UCSD-AML1 (cell line): ENCODE measurements around the gene SMARCE1.

Experiments used
- DNase-seq: peaks from one replicate; lab custom pipeline; 2025; ENCODE audit not compliant: unreplicated experiment; lab: John Stamatoyannopoulos, UW

Gene SMARCE1

DNA sequence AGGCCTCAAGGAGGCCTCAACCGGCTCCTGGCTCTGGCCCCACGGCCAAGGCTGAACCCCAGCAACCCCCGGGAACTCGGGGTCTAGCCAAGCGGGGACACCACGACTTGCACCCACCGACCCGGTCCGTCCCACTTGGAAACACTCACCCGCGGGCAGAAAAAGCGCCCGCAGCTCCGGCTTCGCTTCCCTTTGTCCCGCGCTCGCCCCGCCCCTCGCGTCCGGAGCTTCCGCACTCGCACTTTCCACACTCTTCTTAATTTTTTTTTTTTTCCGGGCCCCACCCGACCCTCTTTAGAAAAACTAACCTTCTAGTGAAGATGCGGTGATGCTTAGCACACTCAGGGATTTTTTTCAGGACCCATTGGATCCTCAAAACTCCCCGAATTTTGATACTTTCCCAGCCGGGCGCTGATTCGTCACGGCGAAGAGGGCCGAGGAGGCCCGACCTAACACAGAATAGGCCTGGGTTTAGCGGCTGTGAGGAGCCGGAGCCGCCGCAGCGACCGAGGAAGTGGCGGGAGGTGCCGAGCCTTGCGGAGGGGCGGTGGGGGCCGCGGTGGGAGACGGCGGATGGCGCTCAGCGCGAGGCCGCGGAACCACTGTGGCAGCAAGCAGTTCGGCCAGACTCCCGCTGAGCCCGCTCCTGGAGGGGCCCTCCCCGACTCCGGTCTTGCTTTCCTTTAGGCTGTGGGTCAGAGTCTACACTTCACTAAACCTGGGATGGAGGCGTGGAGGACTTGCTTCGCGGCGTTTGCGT, at the start of gene SMARCE1:
SMARCE1 (minus strand) TSS at position 195 of the 760 bp plus-strand sequence. CDS start 2,016 bp downstream, outside the sequence.
- peak; percentile 83 for DNase-seq

DNA sequence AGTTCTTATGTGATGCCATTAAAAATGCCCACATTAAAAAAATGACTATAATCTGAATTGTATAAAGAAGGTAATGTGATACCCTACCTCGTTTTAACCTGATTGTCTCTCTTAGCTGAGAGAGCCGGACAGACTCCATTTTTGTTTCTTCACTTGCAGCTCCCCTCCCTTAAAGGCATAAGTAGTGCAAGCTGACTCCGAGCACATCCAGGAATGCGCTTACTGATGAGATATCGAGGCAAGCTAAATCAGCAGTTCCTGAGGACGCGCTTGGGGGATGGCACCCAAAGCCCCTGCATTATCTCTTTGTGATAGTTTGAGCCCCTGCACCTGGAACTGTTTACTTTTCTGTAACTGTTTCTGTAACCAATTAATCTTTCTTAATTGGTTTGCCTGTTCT, 49.7 kb upstream of the SMARCE1 start:
- DNase-seq: no peak

DNA sequence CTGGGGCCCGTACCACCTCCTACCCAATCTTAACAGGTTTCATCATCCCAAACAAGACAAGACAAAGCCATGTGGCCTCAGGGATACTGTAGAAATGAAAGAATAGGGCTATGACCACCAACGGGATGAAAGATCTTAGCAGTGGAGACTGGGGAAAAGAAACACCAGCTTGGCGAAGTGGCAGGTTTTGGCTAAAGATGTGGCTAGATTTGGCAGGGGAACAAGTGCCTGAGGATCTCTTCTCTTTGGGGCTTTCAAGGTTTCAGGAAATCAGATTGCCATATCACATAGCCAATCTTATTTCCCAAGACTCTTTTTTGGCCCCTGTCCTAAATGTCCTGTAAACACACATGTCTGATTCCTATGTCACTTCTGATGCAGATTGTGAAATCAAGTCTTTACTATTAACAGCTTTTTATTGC, 49.0 kb upstream of the SMARCE1 start:
- no peak for DNase-seq

DNA sequence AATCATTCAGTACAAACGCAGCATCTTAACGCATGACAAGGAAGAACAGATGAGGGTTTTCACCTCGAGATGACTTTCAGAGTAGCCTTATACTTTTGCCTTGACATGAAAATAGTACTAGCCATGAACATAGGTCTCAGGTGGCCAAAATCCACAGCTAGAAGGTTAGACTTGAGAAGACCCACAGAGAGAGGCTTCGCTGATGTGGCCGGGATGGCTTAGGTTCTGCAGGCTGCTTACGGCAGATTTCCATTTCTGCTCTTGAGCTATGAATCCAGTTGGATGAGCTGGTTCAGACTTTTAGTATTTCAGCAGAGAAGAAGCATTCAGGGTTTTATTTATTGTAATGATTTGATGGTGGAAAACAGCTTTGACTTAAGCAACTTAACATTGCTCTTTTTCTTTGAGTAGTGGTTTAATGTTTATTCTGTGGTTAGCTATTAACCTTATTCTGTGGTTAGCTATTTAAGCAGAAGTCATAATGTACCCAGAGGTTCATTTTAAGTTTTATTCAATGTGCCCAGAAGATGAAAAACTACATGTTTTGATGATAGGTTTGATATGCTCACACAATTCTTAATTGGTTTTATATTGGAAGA, 48.4 kb upstream of the SMARCE1 start:
- no peak for DNase-seq

DNA sequence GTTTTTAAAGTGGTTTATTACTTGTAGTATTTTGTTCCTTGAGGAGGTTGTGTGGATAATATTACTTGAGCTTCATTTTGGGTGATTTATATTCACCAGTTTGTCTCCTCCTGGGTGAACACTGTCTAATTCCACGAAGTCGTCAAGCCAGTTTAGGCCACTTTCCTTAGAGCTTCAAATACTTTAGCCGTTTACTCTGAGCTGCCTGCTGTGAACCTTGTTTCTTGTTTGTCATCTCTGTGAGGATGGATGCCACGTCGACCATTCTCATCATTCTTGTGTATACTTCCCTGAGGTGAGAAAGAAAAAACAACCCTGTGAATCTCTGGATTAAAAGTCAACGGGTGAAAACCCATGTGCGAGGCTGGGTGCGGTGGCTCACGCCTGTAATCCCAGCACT, 47.0 kb upstream of the SMARCE1 start:
- DNase-seq: no peak

DNA sequence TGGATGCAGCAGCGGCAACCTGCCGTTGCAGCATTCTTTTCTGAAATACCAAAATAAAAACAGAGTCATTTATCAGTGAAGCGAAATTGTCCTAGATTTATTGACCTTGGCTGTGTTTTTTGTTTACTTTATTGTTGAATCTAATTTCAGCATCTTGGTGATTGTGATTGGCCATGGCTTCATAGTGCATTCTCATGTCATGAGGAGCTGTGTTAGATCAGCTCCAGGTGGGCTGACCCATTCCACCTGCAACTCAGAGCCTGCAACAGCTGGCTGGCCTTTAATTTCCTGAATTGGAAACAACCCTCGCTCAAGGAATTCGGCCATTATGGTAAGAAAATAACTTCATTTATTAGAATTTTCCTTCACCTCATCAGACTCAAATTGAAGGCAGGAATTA, 39.5 kb upstream of the SMARCE1 start:
- no peak for DNase-seq

DNA sequence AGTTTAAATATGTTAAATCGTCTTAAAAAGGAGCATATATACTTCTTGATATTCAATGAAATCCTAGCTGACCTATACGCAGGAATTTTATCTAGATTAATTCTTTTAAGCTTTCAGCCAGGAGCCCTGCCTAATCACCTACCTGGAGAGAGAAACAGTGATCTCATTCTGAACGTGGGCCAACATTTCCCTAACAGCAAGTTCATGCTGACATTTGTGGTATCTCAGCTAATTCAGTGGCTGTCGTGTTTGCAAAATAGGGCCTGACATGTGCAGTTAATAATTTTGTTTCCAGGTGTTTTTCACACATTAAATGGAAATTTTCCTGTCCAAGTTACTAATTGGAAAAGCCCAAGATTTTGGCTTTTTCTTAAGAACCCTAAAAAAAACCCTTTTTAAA, 38.6 kb upstream of the SMARCE1 start:
- no peak for DNase-seq

DNA sequence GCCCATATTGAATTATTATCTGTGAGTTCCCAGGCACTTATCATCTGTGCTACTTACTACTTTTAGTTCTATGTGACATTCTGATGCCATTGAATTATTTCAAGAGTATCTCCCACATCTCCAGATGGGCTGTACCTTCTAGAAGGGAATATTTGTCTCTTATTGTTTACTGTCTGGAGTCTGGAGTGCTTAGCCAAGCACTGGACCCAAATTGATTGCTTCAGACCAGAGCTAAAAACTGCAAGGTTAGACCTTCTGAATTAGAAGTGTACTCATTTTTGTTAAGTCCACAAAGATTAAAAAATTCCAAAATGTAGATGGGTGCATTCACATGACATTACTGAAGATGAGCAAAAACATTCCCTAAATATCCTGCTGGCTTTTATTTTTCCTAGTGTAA, 33.4 kb upstream of the SMARCE1 start:
- DNase-seq: no peak

DNA sequence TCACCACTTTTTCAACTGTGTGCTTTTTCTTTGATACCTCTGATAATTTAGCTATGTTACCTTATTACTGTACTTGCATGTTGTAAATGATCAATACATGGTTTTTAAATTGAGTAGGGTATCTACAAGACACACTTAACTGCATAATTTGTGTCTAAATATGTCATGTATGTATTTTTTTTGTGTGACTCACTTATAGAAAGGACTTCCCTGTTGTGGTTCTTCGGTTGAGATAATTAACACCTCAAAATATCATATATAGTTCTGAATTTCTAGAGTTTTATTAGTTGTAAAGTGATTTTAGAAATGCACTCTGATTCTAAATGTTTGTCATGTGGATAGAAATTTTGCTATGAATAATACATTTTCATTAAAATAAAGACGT, 31.9 kb upstream of the SMARCE1 start:
- DNase-seq: no peak

DNA sequence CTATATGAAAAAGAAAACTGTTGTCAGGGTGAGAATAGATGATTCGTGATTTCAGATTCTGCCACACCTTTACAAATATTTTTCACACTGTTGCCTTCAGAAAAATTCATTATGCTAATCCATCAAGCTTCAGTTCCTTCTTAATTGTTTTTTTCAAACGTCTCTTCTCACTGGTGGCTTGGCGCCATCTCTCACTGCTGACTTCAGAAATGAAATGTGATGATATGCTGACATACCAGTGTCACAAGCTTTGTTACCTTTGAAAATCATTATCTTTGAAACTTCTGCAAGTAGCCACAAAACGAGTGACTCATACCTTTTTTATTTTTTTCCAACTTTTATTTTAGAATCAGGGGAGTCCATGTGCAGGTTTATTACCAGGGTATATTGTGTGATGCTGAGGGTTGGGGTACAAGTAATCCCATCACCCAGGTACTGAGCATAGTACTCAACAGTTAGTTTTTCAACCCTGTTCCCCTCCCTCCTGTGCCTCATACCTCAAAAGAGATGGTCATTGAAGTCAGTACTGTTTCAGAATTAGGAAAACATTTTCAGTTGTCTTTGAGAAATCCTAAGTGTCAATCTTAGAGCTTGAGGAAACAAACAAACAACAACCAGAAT, 31.4 kb upstream of the SMARCE1 start:
- DNase-seq: no peak

DNA sequence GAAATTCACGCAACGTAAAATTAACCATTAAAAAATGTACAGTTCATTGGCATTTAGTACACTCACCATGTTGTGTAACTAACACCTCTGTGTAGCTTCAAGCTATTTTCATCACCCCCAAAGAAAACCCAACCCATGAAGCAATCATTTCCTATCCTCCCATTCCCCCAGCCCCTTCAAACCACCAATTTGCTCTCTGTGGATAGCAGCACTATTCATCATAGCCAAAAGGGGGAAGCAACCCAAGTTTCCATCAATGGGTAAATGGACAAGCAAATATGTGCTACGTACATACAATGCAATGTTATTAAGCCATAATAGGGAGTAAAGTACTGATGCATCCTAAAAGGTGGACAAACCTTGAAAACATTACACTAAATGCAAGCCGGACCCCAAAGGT, 28.3 kb upstream of the SMARCE1 start:
- no peak for DNase-seq

DNA sequence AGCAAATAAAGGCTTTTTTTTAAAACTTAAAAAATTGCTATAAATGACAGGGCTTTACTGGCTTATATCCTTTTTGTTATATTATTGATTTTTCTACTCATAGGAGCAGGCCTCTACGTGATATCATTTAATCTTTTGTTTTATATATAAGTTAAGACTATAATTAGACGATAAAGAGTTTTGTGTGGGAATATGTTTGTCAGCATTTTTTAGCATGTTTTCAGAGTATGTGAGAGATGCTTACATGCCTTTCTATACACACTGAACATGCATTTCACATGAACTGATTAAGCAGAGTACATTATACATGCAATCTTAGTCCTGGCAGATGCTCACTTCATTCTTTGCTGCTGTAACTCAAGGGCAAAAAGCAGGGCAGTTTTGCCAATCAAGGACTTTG, 25.0 kb upstream of the SMARCE1 start:
- DNase-seq: no peak

DNA sequence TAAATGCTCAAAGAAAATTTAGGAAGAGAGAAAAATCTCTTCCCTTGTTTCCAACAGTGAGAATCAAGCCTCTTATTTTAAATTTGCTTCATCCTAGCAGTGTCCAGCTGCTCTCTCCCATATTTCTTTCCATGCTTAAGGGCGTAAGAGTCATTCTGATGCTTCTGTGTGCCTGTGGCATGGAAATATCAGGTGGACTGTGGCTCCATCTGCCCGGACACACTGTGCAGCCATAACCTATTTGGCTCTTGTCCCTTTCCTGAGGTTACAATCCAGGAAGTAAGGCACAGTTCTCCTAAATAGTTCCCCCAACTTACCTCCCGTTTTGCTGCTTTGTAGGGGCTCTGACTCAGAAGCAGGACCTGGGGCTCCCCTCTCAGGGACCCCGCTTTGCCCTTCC, 23.7 kb upstream of the SMARCE1 start:
- no peak for DNase-seq

DNA sequence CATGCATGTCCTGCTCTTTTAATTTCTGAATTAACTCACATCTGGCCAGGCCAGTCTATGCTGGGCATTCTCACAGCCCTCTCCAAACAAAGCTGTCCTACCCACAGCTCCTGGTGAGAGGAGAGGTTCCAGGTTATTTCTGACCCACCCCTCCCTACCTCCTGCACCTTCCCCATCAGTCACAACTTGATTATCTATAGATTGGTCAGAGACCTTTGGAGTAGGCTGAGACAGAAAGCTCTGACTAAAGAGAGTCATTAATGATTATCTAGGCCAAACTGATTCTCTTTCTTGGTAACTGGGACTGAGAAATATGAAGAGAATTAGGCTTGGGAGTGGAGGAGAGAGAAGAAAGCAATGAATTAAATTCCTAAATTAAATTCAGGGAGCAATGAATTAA, 18.7 kb upstream of the SMARCE1 start:
- no peak for DNase-seq

DNA sequence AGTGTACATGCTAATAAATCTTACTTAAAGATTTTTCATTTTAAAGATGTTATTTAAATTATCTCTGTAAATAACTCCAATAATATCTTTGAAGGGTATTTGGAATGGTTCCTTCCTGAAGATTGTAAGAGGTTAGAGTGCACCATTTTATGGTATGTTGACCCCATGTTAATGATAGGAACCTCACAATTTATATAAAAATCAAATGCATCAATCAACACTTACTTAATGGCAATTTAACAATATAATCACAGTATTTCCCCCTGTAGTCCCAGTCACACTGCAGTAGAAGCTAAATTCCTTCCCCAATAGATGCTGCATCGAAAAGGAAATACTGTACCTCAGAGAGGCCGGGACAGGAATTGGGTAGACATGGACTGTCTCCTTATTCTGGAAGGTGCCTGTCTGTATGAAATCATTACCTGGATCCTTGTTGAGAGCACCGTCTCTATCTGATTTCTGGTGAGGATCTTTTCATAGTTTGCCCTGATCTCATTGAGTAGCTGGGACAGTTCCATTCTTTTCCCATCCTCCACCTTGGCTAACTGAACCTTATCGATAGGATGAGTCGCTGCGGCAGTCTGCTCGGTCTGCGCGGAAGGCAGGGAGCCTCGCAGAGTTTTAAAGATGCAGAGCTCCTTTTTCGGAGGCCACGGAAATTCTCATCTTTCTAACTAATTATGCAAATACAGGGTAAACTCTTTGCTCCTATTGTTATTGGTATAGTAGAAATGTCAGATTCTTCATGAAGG, 17.1 kb upstream of the SMARCE1 start, which contains the start of gene KRT222:
KRT222 (minus strand) TSS at position 596 of the 752 bp plus-strand sequence; CDS start at position 518, 78 bp downstream.
- no peak for DNase-seq

DNA sequence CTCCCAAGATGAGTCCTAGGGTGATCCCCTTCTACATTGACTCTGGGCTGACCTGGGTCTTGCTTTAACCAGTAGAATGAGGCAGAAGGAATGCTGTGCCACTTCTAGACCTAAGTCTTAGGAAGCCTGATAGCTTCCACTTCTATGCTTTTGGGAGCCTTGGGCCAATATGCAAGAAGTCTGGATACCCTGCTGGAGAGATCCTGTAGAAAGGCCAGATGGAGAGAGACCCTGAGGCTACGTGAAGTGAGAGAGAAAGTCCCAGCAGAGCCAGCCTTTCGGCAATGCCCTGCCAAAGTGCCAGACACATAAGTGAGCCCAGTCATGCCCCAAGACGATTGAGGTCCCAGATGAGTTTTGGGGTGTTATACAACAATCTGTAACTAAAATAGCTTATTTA, 15.6 kb upstream of the SMARCE1 start:
- DNase-seq: no peak

DNA sequence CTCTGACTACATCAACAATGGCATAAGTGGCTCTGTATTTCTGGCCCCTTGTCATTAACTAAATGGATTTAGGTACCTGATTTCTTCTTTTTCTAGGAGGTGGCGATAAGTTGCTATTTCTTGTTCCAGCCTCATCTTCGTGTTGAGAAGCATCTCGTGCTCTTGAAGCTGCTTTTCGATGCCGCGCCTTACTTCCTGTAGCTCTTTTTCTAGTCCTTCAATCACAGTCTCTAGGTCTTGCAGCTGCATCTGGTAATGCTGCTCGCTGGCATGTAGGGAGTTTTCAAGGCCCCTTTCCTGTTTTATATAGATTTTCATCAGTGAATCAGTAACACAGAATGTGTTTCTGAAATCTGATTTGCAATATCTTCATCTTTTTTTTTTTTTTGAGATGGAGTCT, 12.3 kb upstream of the SMARCE1 start:
- DNase-seq: no peak

DNA sequence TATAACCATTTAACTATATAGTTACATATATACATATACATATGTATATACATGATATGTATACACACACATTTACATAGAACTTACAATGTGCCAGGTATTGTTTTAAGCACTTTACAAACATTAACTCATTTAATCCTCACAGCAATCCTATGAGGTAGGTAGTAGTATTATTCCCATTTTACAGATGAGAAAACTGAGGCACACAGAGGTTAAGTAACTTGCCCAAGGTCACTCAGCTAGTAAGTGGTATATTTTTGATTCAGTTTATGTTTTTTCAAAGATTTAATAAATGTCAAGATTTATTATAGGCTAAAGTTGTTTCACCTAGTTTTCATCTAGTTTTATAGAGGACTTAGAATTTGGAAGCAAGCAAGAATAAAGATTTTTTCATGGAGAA, 10.8 kb upstream of the SMARCE1 start:
- DNase-seq: no peak

DNA sequence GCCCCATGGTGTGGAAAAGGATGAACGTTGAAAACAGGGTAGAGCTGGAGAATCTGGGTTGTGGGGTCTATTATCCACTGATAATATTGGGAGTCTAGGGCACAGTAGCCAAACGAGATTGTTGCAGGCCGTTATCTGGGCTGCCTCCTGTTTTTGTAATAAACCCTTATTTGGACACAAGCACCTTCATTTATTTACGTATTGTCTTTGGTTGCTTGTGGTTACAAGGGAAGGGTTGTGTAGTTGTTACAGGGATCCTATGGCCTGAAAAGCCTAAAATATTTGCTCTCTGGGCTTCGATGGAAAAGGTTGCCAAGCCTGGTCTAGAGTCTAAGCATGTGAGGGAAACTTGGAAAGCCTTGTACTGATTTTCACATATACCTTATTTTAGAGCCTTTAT, 4.3 kb upstream of the SMARCE1 start:
- no peak for DNase-seq

DNA sequence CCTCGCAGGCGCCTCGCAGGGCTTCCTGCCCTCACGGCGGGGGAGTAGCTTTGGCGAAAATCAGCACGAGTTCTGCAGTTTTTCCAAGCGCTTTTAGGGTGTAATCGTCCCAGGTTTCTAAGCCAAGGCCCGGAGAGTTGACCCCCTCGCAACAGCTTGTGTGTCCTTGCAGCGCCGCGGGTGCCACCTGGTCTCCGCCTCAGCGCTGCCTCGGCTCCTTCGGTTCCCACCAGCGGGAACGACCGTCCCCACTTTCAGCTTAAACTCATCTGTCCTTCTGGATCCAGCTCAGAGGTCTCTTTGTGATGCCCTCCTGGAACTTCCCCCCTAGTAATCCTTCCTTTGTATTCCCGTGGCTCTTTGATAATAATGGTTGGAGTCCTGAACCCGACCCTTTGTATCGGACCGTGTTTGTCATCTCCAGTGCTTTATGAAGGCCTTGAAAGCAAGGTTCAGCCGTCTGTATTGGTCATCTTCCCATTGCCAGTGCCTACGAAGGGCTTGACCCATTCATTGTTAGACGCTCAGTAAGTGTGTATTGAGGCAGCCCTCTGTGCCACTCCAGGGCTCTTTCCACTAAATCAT, 858 bp upstream of the SMARCE1 start:
- DNase-seq: no peak
